H1 (cell line): ENCODE measurements around the gene TMEM235. TPM values are rescaled to one million over a fixed set of nuclear protein-coding genes. Genes with fewer than 3 reads are reported as not detected.
A peak's percentile ranks its signal among the peaks of the same experiment; 100 is the strongest.

Experiments used
- CTCF ChIP-seq, 3 experiments: IDR thresholded peaks; 1 replicate in 2 of 3; 2 replicates in 1 of 3; pipeline versions ENCODE4 v1.5.1 to v1.6.1; 2011; ENCODE audit warnings: low read length in 3 of 3, mild to moderate bottlenecking in 3 of 3, inconsistent platforms in 2 of 3, low read depth in 1 of 3, moderate library complexity in 1 of 3; ENCODE audit not compliant: insufficient read depth in 1 of 3; ENCODE audit errors: control extremely low read depth in 1 of 3
- polyA plus RNA-seq, 7 experiments: library from polyadenylated mRNA; depleted of rRNA in 3 of 7; stranded (reverse) in 5 of 7; unstranded in 2 of 7; fragments of >200 nt in 5 of 7; fragments of 200-250 nt in 2 of 7; gene quantifications; 1 replicate in 5 of 7; 2 replicates in 1 of 7; 4 replicates in 1 of 7; pipeline versions ENCODE4 v1.2.1 to v1.2.3, GENCODE V29; 2011 to 2013; ENCODE audit warnings: missing spikeins in 2 of 7, mixed read lengths in 2 of 7
- total RNA-seq: library from RNA; stranded (reverse); fragmentation: NEBNext Ultra II Directional; extraction: Animal tissue kit (Norgen Biotek cat#: 25700); gene quantifications from 2 replicates; pipeline ENCODE4 v1.2.1, GENCODE V29; 2021

The TMEM235 gene
- total and polyA plus RNA-seq, 2 of the 8 experiments (the other 6 are each of a cell fraction or from before 2014, with no cell fraction given) = 0.05 to 0.15 TPM

GRCh38 chr17:78268951-78269905, 37.8 kb downstream of the TMEM235 start (continued):
- TF ChIP-seq CTCF (IDR thresholded peaks at IDR 0.05; ENCODE audit: control extremely low read depth in 1 of 3, insufficient read depth in 1 of 3, low read depth in 1 of 3, low read length in 3 of 3) = peak in 2 of 3 experiments; percentile 31 to 48; a peak in 3 of 4 replicates
